ENCODE data around the gene PLXNB1. TPM values are rescaled to one million over a fixed set of nuclear protein-coding genes. Genes with fewer than 3 reads are reported as not detected.
A peak's percentile ranks its signal among the peaks of the same experiment; 100 is the strongest.

PLXNB1 gene
- total and polyA plus RNA-seq, 2 of the 13 experiments (the other 11 are each of a cell fraction or from before 2014, with no cell fraction given): 86.0 to 143 TPM

- FAIRE-seq (no peak), ATAC-seq (no peak), DNase-seq (ENCODE audit: low spot score) (no peak)
- Histone ChIP-seq H3K4me2 (ENCODE audit: low read depth, low read length) (no peak overlapping the region), H3K27ac (ENCODE audit: extremely low read length, insufficient read depth, low read length) (no peak overlapping the region), H3K9me3 (ENCODE audit: low read length) (no peaks in the 10 kb centered on the region), H3K79me2 (ENCODE audit: insufficient read depth, low read length) (no peaks in the 10 kb centered on the region), H3K36me3 (replicated peaks in 1 of 2; ENCODE audit: control insufficient read depth in 1 of 2, insufficient read depth in 2 of 2, low read length in 2 of 2) (peaks cover 37 to 47% of the 10 kb centered on the region in 2 experiments; a peak in 4 of 5 replicates), H3K9ac (ENCODE audit: insufficient read depth, low read depth, low read length) (no peak overlapping the region), H3K27me3 (ENCODE audit: control insufficient read depth in 1 of 2, insufficient read depth in 2 of 2, low read length in 2 of 2) (no peaks in the 10 kb centered on the region), H3K4me1 (ENCODE audit: insufficient read depth, low read length) (peaks cover 14% of the 10 kb centered on the region), H2AFZ (ENCODE audit: low read length) (no peak overlapping the region), H4K20me1 (ENCODE audit: insufficient read depth, low read length) (peaks cover 4% of the 10 kb centered on the region; the same call in 1 of the 2 replicates), H3K4me3 (replicated peaks in 1 of 3; ENCODE audit: insufficient read depth in 1 of 3, low read depth in 2 of 3, low read length in 3 of 3) (no peak overlapping the region)
- in situ Hi-C loops (cut with HindIII; ENCODE audit: extremely low pct_ligation_motif_present, low pct_unique_long_range_greater_than_20kb) (loop anchor here (5.0 kb wide), 1 partner anchor 34 kb away; no protein-coding TSS in a partner anchor), intact Hi-C loops (cut with micrococcal nuclease; ENCODE audit: unreplicated experiment) (no loop called here)
- 86% methylated on average over 2 of the region's 3 CpGs for WGBS (ENCODE audit: low lambda C conversion rate)
- POLR2A ChIA-PET: interaction anchor here (0.8 to 3.3 kb wide), 5 partner anchors 18 to 34 kb away, joined by 3 to 19 read pairs (median 8); partner anchors contain the start of gene PLXNB1
- peak; percentile 38; the same call in 1 of the 2 replicates for TF ChIP-seq RBFOX2 (IDR thresholded peaks at IDR 0.05; ENCODE audit: low read depth, low read length)
- TF ChIP-seq ZNF484 (CRISPR knock-in tag; IDR thresholded peaks at IDR 0.05; ENCODE audit: borderline replicate concordance, low read depth): no peak
- TF ChIP-seq POLR2A (IDR thresholded peaks at IDR 0.05; ENCODE audit: insufficient read depth in 1 of 2, low read depth in 2 of 2, low read length in 2 of 2): peak in 1 of 2 experiments; percentile 29; a peak in 1 of 4 replicates
- TF ChIP-seq SMARCE1 (IDR thresholded peaks at IDR 0.05; ENCODE audit: borderline replicate concordance): no peak
- no TSS peak for BruUV-seq (replicated peaks)
- CTCF ChIA-PET (ENCODE audit: low intra/inter-chr PET ratio, low total read pairs): interaction anchor here (4.8 kb wide), 1 partner anchor 32 kb away, joined by 117 read pairs; no protein-coding TSS in a partner anchor
Observed at GRCh38 chr3:48402907-48403306, 27.0 kb downstream of the PLXNB1 start.

- peaks cover 34 to 41% of the 10 kb centered on the region in 2 experiments; a peak in 4 of 5 replicates for H3K36me3 ChIP-seq (replicated peaks in 1 of 2; ENCODE audit: control insufficient read depth in 1 of 2, insufficient read depth in 2 of 2, low read length in 2 of 2)
- no peak for DNase-seq (ENCODE audit: low spot score)
- intact Hi-C loops (cut with micrococcal nuclease; ENCODE audit: unreplicated experiment) (no loop called here), in situ Hi-C loops (cut with HindIII; ENCODE audit: extremely low pct_ligation_motif_present, low pct_unique_long_range_greater_than_20kb) (loop anchor here (5.0 kb wide), 1 partner anchor 35 kb away; no protein-coding TSS in a partner anchor)
- H2AFZ ChIP-seq (ENCODE audit: low read length): no peak overlapping the region
- POLR2A ChIA-PET: interaction anchor here (0.8 to 3.4 kb wide), 5 partner anchors 19 to 38 kb away, joined by 3 to 71 read pairs (median 22); partner anchors contain the start of genes CCDC51, PLXNB1 and TMA7
- 93% methylated on average over 6 of the region's 8 CpGs for WGBS (ENCODE audit: low lambda C conversion rate)
- no peak overlapping the region for H3K9ac ChIP-seq (ENCODE audit: insufficient read depth, low read depth, low read length)
- H4K20me1 ChIP-seq (ENCODE audit: insufficient read depth, low read length): peaks cover 4% of the 10 kb centered on the region; the same call in 1 of the 2 replicates
- no peak overlapping the region for H3K4me2 ChIP-seq (ENCODE audit: low read depth, low read length)
- no peaks in the 10 kb centered on the region for H3K27me3 ChIP-seq (ENCODE audit: control insufficient read depth in 1 of 2, insufficient read depth in 2 of 2, low read length in 2 of 2)
- CTCF ChIA-PET (ENCODE audit: low intra/inter-chr PET ratio, low total read pairs): interaction anchor here (4.8 kb wide), 1 partner anchor 32 kb away, joined by 117 read pairs; no protein-coding TSS in a partner anchor
- H3K79me2 ChIP-seq (ENCODE audit: insufficient read depth, low read length): no peaks in the 10 kb centered on the region
- H3K27ac ChIP-seq (ENCODE audit: extremely low read length, insufficient read depth, low read length): no peak overlapping the region
- no peak for ATAC-seq
- no peak overlapping the region for H3K4me3 ChIP-seq (replicated peaks in 1 of 3; ENCODE audit: insufficient read depth in 1 of 3, low read depth in 2 of 3, low read length in 3 of 3)
- FAIRE-seq: no peak
- H3K4me1 ChIP-seq (ENCODE audit: insufficient read depth, low read length): peaks cover 17% of the 10 kb centered on the region
- no peaks in the 10 kb centered on the region for H3K9me3 ChIP-seq (ENCODE audit: low read length)
- no TSS peak for BruUV-seq (replicated peaks)
- no peak for TF ChIP-seq ZNF563 (CRISPR knock-in tag; IDR thresholded peaks at IDR 0.05)
- no peak for TF ChIP-seq MEF2D (CRISPR knock-in tag; IDR thresholded peaks at IDR 0.05)
- no peak for TF ChIP-seq ZNF276 (CRISPR knock-in tag; IDR thresholded peaks at IDR 0.05; ENCODE audit: low read depth)
- TF ChIP-seq AKAP8 (CRISPR knock-in tag; IDR thresholded peaks at IDR 0.05): peak; percentile 68; the same call in 1 of the 2 replicates
- TF ChIP-seq CERS6 (CRISPR knock-in tag; IDR thresholded peaks at IDR 0.05): no peak
Observed at GRCh38 chr3:48402281-48402732, 27.6 kb downstream of the PLXNB1 start.

Measured in HepG2 (cell line).